ENCODE results near the gene BRCA1.
"Not testable (repeated sequence)": the region's sequence is repeated elsewhere in the genome, so short reads cannot be mapped to it uniquely, and the experiment has no call there.

The BRCA1 gene

GRCh38 chr17:43135454-43135819 is 10.3 kb upstream of the BRCA1 start:
- no peak overlapping the region for H3K4me3 ChIP-seq (ENCODE audit: control insufficient read depth, low read depth, low read length)
- DNase-seq (ENCODE audit: low read depth) = no peak
- TF ChIP-seq, protein P1, sequence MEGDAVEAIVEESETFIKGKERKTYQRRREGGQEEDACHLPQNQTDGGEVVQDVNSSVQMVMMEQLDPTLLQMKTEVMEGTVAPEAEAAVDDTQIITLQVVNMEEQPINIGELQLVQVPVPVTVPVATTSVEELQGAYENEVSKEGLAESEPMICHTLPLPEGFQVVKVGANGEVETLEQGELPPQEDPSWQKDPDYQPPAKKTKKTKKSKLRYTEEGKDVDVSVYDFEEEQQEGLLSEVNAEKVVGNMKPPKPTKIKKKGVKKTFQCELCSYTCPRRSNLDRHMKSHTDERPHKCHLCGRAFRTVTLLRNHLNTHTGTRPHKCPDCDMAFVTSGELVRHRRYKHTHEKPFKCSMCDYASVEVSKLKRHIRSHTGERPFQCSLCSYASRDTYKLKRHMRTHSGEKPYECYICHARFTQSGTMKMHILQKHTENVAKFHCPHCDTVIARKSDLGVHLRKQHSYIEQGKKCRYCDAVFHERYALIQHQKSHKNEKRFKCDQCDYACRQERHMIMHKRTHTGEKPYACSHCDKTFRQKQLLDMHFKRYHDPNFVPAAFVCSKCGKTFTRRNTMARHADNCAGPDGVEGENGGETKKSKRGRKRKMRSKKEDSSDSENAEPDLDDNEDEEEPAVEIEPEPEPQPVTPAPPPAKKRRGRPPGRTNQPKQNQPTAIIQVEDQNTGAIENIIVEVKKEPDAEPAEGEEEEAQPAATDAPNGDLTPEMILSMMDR (IDR thresholded peaks at IDR 0.05; ENCODE audit: control insufficient read depth, insufficient read depth, low read depth, low read length, missing control alignments) = no peak

DNA sequence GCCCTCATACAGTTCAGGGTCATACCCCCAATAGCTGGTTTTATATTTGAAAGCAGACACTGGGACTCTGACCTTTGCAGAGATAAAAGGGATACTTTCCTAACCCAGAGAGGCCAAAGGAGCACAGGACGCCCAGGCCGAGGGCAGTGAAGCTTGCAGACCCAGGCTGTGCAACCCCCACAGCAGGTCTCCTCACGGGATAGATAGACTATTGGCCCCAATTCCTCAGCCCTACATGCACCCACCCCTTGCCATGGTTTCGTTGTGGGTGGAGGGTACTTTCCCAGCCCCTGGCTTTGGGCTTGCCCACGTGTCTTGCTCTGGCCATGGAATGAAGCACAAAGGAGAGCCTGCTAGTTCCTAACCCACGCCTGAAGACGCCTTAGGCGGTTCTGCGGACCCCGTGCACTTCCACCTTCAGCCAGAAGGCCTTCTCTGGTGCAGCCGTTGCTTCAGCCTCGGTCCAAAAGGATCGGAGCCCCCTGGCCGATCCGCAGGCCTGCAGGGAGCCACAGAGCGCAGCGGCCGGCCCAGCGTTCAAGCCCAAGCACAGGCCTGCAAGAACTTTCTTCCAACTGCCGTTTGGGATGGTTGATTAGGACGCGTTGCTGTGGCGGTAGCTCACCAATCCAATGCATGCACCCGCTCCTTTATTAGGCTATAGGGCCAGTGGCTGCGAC is 9.8 kb upstream of the BRCA1 start:
- no peak overlapping the region for H3K4me3 ChIP-seq (ENCODE audit: control insufficient read depth, low read depth, low read length)
- TF ChIP-seq, protein P1 (IDR thresholded peaks at IDR 0.05; ENCODE audit: control insufficient read depth, insufficient read depth, low read depth, low read length, missing control alignments) = no peak
- DNase-seq (ENCODE audit: low read depth) = no peak

DNA sequence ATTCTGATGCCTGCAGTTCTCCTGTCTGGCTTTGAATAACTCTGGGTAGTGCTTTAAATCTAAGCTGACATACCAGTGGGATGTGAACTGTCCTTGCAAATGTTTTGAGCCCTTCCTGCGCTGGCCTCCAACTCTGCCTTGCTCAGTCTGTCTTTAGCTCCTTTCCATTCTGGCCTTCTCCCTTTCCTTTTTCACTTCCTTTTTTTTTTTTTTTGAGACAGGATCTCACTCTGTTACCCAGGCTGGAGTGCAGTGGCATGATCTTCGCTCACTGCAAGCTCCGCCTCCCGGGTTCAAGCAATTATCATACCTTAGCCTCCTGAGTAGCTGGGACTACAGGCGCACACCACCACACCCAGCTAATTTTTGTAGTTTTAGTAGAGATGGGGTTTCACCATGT is 8.3 kb upstream of the BRCA1 start:
- H3K4me3 ChIP-seq (ENCODE audit: control insufficient read depth, low read depth, low read length); DNase-seq (ENCODE audit: low read depth): not testable (repeated sequence)

DNA sequence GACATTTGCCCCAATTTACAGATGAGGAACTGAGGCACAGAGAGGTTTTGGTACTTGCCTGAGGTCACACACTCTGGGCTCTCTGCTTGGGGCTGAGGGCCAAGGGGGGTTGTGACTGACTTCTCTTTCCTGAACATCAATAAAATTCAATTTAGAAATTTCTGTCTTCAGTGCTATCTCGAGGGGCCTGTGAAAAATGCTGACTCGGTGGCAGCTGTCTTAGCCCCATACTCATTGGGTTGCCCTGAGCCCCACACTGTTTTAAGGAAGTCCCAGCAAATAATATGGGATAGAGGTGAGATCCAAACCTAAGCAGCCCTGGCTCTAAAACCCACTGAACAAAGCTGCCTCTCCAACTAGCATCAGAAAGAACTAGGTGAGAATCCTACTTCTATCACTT is 7.0 kb upstream of the BRCA1 start:
- DNase-seq (ENCODE audit: low read depth) = no peak
- TF ChIP-seq, protein P1 (IDR thresholded peaks at IDR 0.05; ENCODE audit: control insufficient read depth, insufficient read depth, low read depth, low read length, missing control alignments) = no peak
- no peak overlapping the region for H3K4me3 ChIP-seq (ENCODE audit: control insufficient read depth, low read depth, low read length)

DNA sequence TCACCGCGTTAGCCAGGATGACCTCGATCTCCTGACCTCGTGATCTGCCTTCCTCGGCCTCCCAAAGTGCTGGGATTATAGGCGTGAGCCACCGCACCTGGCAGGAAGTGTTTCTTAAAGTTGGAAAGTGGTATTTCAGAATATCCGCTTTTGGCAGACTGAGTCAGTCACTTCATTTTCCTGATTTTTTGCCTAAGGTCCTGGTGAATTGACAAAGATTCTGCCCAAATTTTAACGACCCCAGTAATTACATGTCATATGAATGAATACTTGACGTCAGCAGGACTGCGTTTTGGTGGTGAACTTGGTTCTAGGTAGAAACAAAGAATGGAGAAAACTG is 4.5 kb upstream of the BRCA1 start:
- TF ChIP-seq, protein P1 (IDR thresholded peaks at IDR 0.05; ENCODE audit: control insufficient read depth, insufficient read depth, low read depth, low read length, missing control alignments) = no peak
- no peak for DNase-seq (ENCODE audit: low read depth)
- H3K4me3 ChIP-seq (ENCODE audit: control insufficient read depth, low read depth, low read length) = no peak overlapping the region

- H3K4me3 ChIP-seq (ENCODE audit: control insufficient read depth, low read depth, low read length); DNase-seq (ENCODE audit: low read depth): not testable (repeated sequence)
Observed at GRCh38 chr17:43127333-43127876, 2.2 kb upstream of the BRCA1 start.

DNA sequence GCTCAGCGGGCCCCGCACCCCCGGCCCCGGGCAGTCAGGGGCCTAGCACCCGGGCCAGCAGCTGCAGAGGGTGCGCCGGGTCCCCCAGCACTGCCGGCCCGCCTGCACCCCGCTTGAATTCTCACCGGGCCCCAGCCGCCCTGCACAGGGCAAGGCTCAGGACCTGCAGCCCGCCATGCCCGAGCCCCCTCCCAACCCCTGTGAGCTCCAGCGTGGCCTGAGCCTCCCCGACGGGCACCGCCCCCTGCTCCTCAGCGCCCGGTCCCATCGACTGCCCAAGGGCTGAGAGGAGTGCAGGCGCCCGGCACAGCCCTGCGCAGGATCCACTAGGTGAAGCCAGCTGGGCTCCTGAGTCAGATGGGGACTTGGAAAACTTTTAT is 1.7 kb upstream of the BRCA1 start:
- TF ChIP-seq, protein P1 (IDR thresholded peaks at IDR 0.05; ENCODE audit: control insufficient read depth, insufficient read depth, low read depth, low read length, missing control alignments) = no peak
- no peak overlapping the region for H3K4me3 ChIP-seq (ENCODE audit: control insufficient read depth, low read depth, low read length)
- DNase-seq (ENCODE audit: low read depth) = no peak
